GM21447 (cell line): Measurements from ENCODE around the gene KCND2.
A peak's percentile ranks its signal among the peaks of the same experiment; 100 is the strongest.

ENCODE experiments used
- ATAC-seq: cut with Tn5 transposase; IDR thresholded peaks from one replicate; pipeline ENCODE4 v1.9.1; 2021; ENCODE audit not compliant: unreplicated experiment

The KCND2 gene

DNA sequence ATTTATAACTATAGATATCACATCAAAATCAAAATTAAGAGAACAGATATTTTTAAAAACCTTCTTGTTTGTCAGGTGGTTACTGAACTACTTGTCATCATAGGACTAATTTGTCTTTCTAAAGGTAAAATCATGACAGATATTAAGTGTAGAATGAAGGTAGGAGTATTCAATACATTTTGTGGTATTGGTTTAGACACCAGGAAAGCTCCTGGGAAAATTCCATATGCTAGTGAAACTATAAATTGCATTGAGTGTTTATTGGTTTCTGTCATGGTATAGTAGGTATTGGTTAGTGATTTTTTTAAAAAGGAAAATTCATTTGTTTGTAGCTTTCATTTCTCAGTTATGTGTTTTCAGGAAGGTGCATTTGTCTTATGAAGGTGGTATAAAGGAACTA, 132.7 kb downstream of the KCND2 start:
- no peak for ATAC-seq

- no peak for ATAC-seq
Measured at GRCh38 chr7:120407010-120407409, 134.0 kb downstream of the KCND2 start.

- ATAC-seq, result peak; percentile 78
Measured at GRCh38 chr7:120412139-120413050, 139.4 kb downstream of the KCND2 start.

DNA sequence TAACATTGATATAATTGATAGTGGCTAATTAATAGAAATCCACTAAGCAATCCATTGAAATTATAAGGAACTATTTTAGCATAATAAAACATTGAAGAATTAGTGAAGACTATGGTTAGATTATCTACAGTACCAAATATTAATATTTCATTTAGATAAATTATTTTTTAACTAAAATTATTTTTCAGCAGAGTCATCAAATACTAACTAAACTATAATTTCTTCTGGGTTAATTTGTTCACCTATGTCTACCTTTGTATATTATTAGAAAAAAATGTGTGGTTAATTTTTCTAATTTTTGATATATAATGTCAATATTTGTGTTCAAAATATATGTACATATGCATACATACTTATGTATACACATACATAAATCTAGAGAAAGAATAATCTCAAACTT, 140.2 kb downstream of the KCND2 start:
- no peak for ATAC-seq

GRCh38 chr7:120417244-120417979, 144.4 kb downstream of the KCND2 start:
- no peak for ATAC-seq

GRCh38 chr7:120421151-120421651, 148.2 kb downstream of the KCND2 start:
- ATAC-seq, result peak; percentile 95

DNA sequence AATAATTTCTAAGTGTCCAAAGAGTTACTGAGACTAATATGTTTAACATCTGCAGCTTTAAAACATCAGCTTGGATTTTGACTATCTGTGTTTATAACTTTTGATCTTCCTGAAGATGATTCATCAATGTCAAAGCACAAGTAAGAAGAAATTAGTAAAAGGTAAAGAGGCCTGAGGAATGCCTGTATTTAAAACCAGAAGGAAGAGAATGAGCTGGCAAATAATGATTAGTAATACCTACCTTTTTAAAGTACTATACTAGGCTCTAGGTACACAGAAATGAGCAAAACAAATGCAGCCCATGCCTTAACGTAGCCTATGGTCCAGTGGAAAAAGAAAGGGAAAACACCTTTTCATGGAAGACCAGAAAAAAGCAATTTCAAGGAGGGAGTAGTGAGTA, 158.0 kb downstream of the KCND2 start:
- ATAC-seq, result no peak

GRCh38 chr7:120436487-120437060, 163.6 kb downstream of the KCND2 start:
- ATAC-seq, result no peak

- peak; percentile 85 for ATAC-seq
Measured at GRCh38 chr7:120441850-120442249, 168.9 kb downstream of the KCND2 start.

DNA sequence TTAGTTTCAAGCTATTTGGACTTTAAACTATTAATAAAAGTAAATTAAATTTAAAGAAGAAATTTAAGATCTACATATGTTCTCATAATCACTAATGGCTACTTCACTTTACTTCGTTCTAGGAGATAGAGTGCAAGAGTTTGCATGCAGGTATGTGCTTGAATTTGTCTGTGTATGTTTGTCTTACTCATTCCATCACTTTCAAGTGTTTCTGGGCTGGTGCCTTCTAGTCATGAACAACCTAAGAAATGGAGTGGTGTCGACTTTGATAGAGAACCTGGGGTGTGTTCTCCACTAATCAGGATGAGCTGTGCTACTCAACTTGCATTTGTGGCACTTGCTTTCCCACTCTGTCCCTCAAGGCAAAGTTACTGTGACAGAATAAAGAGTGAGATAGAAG, 169.9 kb downstream of the KCND2 start:
- no peak for ATAC-seq

GRCh38 chr7:120444650-120445049, 171.7 kb downstream of the KCND2 start:
- no peak for ATAC-seq

GRCh38 chr7:120445276-120445675, 172.3 kb downstream of the KCND2 start:
- no peak for ATAC-seq

- no peak for ATAC-seq
Measured at GRCh38 chr7:120452665-120453064, 179.7 kb downstream of the KCND2 start.

- no peak for ATAC-seq
Measured at GRCh38 chr7:120456699-120457098, 183.7 kb downstream of the KCND2 start.

- ATAC-seq, result no peak
Measured at GRCh38 chr7:120460949-120461348, 188.0 kb downstream of the KCND2 start.

DNA sequence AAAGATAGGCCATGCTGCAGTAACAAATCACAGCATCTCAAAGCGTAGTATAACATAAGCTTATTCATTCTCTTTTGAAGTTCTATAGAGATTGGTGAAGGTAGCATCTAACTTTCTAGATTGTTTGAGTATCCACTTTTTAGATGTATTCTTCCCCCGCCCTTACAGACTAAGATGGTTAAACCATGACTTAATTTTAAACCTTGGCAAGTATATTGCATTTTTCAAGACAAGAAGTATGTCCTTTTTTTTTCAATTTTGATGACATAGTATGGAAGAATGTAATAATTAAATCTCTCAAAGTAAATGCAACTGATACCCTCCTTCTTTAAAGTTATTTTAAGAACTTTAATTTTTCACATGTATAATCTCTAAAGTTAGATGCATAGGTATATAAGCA, 190.0 kb downstream of the KCND2 start:
- ATAC-seq, result no peak

GRCh38 chr7:120464104-120464503, 191.1 kb downstream of the KCND2 start:
- ATAC-seq, result no peak

GRCh38 chr7:120467676-120468075, 194.7 kb downstream of the KCND2 start:
- no peak for ATAC-seq

- ATAC-seq, result no peak
Measured at GRCh38 chr7:120468611-120469010, 195.6 kb downstream of the KCND2 start.

- no peak for ATAC-seq
Measured at GRCh38 chr7:120472892-120473291, 199.9 kb downstream of the KCND2 start.

GRCh38 chr7:120473352-120473751, 200.4 kb downstream of the KCND2 start:
- no peak for ATAC-seq

DNA sequence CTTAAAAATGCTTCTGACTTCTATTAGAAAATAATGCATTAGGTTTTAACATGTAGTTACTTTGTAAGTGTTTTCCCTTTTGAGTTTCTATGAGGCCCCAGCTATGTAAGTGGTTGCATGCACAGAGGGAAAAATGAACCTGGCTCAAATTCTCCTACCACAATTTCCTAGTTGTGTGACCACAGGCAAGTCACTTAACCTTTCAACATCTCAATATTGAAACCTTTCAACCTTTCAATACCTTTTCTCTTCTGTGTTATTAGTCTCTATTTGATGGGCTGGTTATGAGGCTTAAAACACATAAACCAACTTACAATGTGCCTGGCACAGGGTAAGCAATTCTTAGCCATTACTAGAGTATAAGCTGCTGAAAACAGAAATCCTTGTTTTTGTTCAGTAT, 203.0 kb downstream of the KCND2 start:
- ATAC-seq, result peak; percentile 81
